GM12878 (cell line): ENCODE results near the gene DISP3. TPM values are rescaled to one million over a fixed set of nuclear protein-coding genes. Genes with fewer than 3 reads are reported as not detected.

ENCODE experiments used
- ATAC-seq: fragments of 200-7000 bp; cut with Tn5 transposase; 3 replicates; pipeline ENCODE4 v1.9.1; 2020; ENCODE audit warnings: mild to moderate bottlenecking, moderate library complexity
- BruUV-seq: library from RNA; stranded (reverse); fragments of 400-500 nt; replicated peaks from 2 replicates; lab custom pipeline; 2021; lab: Mats Ljungman, UMichigan
- CTCF ChIA-PET: fragments of 300-600 bp; sonication (Branson Sonifier 250); formaldehyde crosslinking; extraction: SDS; loops from one replicate; lab custom pipeline; 2021; ENCODE audit warnings: inconsistent platforms; lab: Yijun Ruan, JAX
- POLR2A ChIA-PET: fragments of 350-600 bp; formaldehyde crosslinking; extraction: SDS; loops from one replicate; lab custom pipeline; 2021; ENCODE audit warnings: inconsistent platforms; lab: Charles Lee
- RAD21 ChIA-PET: fragments of 300-600 bp; sonication (Branson Sonifier 250); formaldehyde crosslinking; loops from one replicate; lab custom pipeline; 2023; ENCODE audit warnings: antibody characterized with exemption; ENCODE audit not compliant: unreplicated experiment; lab: Charles Lee
- SMC1A ChIA-PET: fragments of 300-600 bp; sonication (Branson Sonifier 250); formaldehyde crosslinking; loops from one replicate; lab custom pipeline; 2023; ENCODE audit not compliant: unreplicated experiment, uncharacterized antibody; lab: Charles Lee
- DNase-seq: peaks from one replicate; pipeline ENCODE4 v3.0.0-alpha.2; 2011; ENCODE audit warnings: low read depth, low spot score
- FAIRE-seq: peaks from 3 replicates; lab custom pipeline; 2011; peaks lifted over from hg19 to GRCh38; lab: Jason Lieb, UNC
- H2AFZ ChIP-seq: 2 replicates; pipeline ENCODE4 v1.6.0; 2011; ENCODE audit warnings: low read depth, low read length, control low read depth; ENCODE audit not compliant: control insufficient read depth
- H3K27ac ChIP-seq: 2 replicates; pipeline ENCODE4 v1.5.1; 2011; ENCODE audit warnings: control low read depth; ENCODE audit not compliant: control insufficient read depth, insufficient read depth
- H3K27me3 ChIP-seq, 2 experiments: replicated peaks in 1 of 2; 2 replicates each; pipeline versions ENCODE4 v1.6.0 to v1.6.1; 2011; ENCODE audit warnings: low read length in 1 of 2; ENCODE audit not compliant: control insufficient read depth in 2 of 2, insufficient read depth in 2 of 2
- H3K36me3 ChIP-seq, 2 experiments: 2 replicates each; pipeline ENCODE4 v1.5.1; 2011; ENCODE audit warnings: low read length in 1 of 2; ENCODE audit not compliant: control insufficient read depth in 2 of 2, insufficient read depth in 2 of 2
- H3K4me1 ChIP-seq: 2 replicates; pipeline ENCODE4 v1.6.1; 2011; ENCODE audit warnings: mild to moderate bottlenecking, low read length, moderate library complexity, mixed read lengths; ENCODE audit not compliant: control insufficient read depth, insufficient read depth
- H3K4me2 ChIP-seq: 2 replicates; pipeline ENCODE4 v1.6.0; 2011; ENCODE audit warnings: control low read depth; ENCODE audit not compliant: control insufficient read depth, insufficient read depth
- H3K4me3 ChIP-seq: fragments of 200-600 bp; sonication (generic); 2 replicates; pipeline ENCODE4 v1.5.1; 2016
- H3K79me2 ChIP-seq: 2 replicates; pipeline ENCODE4 v1.6.0; 2011; ENCODE audit warnings: low read length; ENCODE audit not compliant: control insufficient read depth, insufficient read depth
- H3K9ac ChIP-seq: 2 replicates; pipeline ENCODE4 v1.8.0; 2011; ENCODE audit warnings: low read length, control low read depth, mixed read lengths; ENCODE audit not compliant: control insufficient read depth, insufficient read depth
- H3K9me3 ChIP-seq: replicated peaks from 3 replicates; pipeline ENCODE4 v1.5.1; 2011; ENCODE audit warnings: mild to moderate bottlenecking, low read length; ENCODE audit not compliant: control insufficient read depth, insufficient read depth
- H4K20me1 ChIP-seq: 2 replicates; pipeline ENCODE4 v1.6.0; 2011; ENCODE audit not compliant: control insufficient read depth, insufficient read depth
- BACH1 ChIP-seq: fragments of 450-650 bp; IDR thresholded peaks from 2 replicates; pipeline ENCODE4 v1.6.1; 2017; ENCODE audit warnings: mild to moderate bottlenecking, borderline replicate concordance
- CEBPZ ChIP-seq: fragments of 150-350 bp; IDR thresholded peaks from 2 replicates; pipeline ENCODE4 v1.6.1; 2016; ENCODE audit warnings: low read depth, low read length
- CHD2 ChIP-seq: IDR thresholded peaks from 2 replicates; pipeline ENCODE4 v1.6.1; 2011; ENCODE audit warnings: low read depth, low read length, improper control_type of control experiment, borderline replicate concordance
- MAX ChIP-seq: IDR thresholded peaks from 2 replicates; pipeline ENCODE4 v1.6.1; 2012; ENCODE audit warnings: low read depth, low read length, improper control_type of control experiment
- ZSCAN29 ChIP-seq: fragments of 450-650 bp; IDR thresholded peaks from 2 replicates; pipeline ENCODE4 v1.6.1; 2017; ENCODE audit warnings: mild to moderate bottlenecking, moderate library complexity
- WGBS: methylation state at CpG from one replicate; pipeline ENCODE4 v1.1.6; 2016; ENCODE audit warnings: low lambda C conversion rate; ENCODE audit not compliant: insufficient replicate concordance, insufficient coverage; ENCODE audit errors: missing lambda C conversion rate; 5-methylcytosine and 5-hydroxymethylcytosine counted together
- in situ Hi-C: fragments of 300-500 bp; cut with MboI; formaldehyde crosslinking; loops from 9 replicates; pipeline ENCODE4 v1.14.3; 2018; ENCODE audit warnings: mixed read lengths
- intact Hi-C: fragments of 100-400 bp; cut with micrococcal nuclease; formaldehyde crosslinking; loops from one replicate; pipeline ENCODE4 v1.14.2; 2022; ENCODE audit not compliant: unreplicated experiment
- polyA plus RNA-seq, 11 experiments: library from polyadenylated mRNA; depleted of rRNA in 4 of 11; unstranded in 6 of 11; stranded (reverse) in 5 of 11; fragments of >200 nt; fragmentation: Nextera tagmentation in 4 of 11; fragmentation: Illumina TruSeq in 1 of 11; extraction: Ambion mirVana in 4 of 11; extraction: Trizol in 1 of 11; gene quantifications; 1 replicate in 1 of 11; 2 replicates in 10 of 11; pipeline versions ENCODE4 v1.2.1 to v1.2.3, GENCODE V29; 2011 to 2016; ENCODE audit warnings: inconsistent platforms in 2 of 11, missing spikeins in 2 of 11, low read depth in 1 of 11
- total RNA-seq, 4 experiments: library from RNA; depleted of rRNA in 3 of 4; stranded (reverse); fragments of >200 nt in 3 of 4; fragmentation: Illumina TruSeq in 1 of 4; extraction: Trizol in 1 of 4; gene quantifications; 2 replicates each; pipeline versions ENCODE4 v1.2.1 to v1.2.3, GENCODE V29; 2013 to 2021

Gene DISP3
- total and polyA plus RNA-seq, 10 of the 15 experiments (the other 5 are each of a cell fraction or from before 2014, with no cell fraction given): under 0.01 to 0.18 (median 0.09) TPM; not detected in 2

DNA sequence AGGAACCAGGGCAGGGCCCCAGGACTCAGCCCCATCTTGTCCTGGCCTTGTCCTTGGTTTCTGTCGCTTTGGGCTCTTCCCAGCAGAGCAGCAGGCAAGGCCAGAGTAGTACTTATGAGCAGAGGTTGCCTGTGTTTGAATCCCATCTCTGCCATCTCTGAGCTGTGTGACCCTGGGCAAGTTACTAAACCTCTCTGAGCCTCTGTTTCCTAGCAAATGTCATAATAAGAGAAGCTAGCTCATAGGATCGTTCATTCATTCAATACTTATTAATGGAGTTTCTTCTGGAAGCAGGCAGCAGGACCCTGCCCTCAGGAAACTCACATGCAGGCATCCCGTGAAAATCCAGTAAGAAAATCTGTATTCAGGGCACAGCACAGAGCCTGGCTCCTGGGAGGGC, 91.0 kb downstream of the DISP3 start:
- H2AFZ ChIP-seq: no peak overlapping the region
- no peaks in the 10 kb centered on the region for H3K9me3 ChIP-seq
- ATAC-seq (no peak), FAIRE-seq (no peak), DNase-seq (no peak)
- H3K27me3 ChIP-seq: no peaks in the 10 kb centered on the region
- TF ChIP-seq CHD2 (no peak), CEBPZ (no peak), MAX (no peak), BACH1 (no peak), ZSCAN29 (no peak)
- CTCF ChIA-PET: no interaction called here
- H3K36me3 ChIP-seq: no peaks in the 10 kb centered on the region
- H4K20me1 ChIP-seq: no peaks in the 10 kb centered on the region
- SMC1A ChIA-PET: no interaction called here
- H3K79me2 ChIP-seq: no peaks in the 10 kb centered on the region
- no peak overlapping the region for H3K4me2 ChIP-seq
- intact Hi-C loops: no loop called here
- no peak overlapping the region for H3K9ac ChIP-seq
- H3K27ac ChIP-seq: no peak overlapping the region
- POLR2A ChIA-PET: no interaction called here
- H3K4me1 ChIP-seq: no peaks in the 10 kb centered on the region
- in situ Hi-C loops: no loop called here
- 31% methylated on average over 3 of the region's 3 CpGs for WGBS
- BruUV-seq: no TSS peak
- RAD21 ChIA-PET: no interaction called here
- no peak overlapping the region for H3K4me3 ChIP-seq
